Sigmoid colon (tissue), 4 donors: ENCODE measurements around the gene NR6A1.

Source experiments
- CTCF ChIP-seq, 4 experiments: fragments of 450-650 bp in 3 of 4; fragments of 200-600 bp in 1 of 4; IDR thresholded peaks; one replicate each; pipeline ENCODE4 v1.5.1; 2016 to 2019; ENCODE audit warnings: antibody characterized with exemption in 4 of 4, mild to moderate bottlenecking in 3 of 4, moderate library complexity in 2 of 4
- EP300 ChIP-seq, 4 donors: sonication (generic); formaldehyde crosslinking; IDR thresholded peaks; one replicate each; pipeline ENCODE4 v1.6.1; 2017; ENCODE audit warnings: antibody characterized with exemption in 4 of 4
- POLR2A ChIP-seq, 2 donors: fragments of 450-650 bp; IDR thresholded peaks; one replicate each; pipeline ENCODE4 v1.6.1; 2016; ENCODE audit warnings: antibody characterized with exemption in 2 of 2, mild to moderate bottlenecking in 2 of 2, moderate library complexity in 2 of 2

- TF ChIP-seq CTCF (IDR thresholded peaks at IDR 0.05) (no peak), EP300 (IDR thresholded peaks at IDR 0.05) (no peak), POLR2A (IDR thresholded peaks at IDR 0.05) (no peak)
Observed at GRCh38 chr9:124812441-124812876, 41.3 kb upstream of the NR6A1 start.
